Fibroblast of lung (primary cell): Measurements from ENCODE around the gene NOXO1. TPM values are rescaled to one million over a fixed set of nuclear protein-coding genes. Genes with fewer than 3 reads are reported as not detected.

ENCODE experiments used
- DNase-seq, 2 donors: peaks; one replicate each; pipeline versions ENCODE4 v3.0.0 to v3.0.0-alpha.2; 2010; ENCODE audit warnings: low read depth in 2 of 2
- H2AFZ ChIP-seq: 2 replicates; pipeline ENCODE4 v1.5.1; 2012; ENCODE audit warnings: low read length, control low read depth, inconsistent platforms
- H3K27ac ChIP-seq: 2 replicates; pipeline ENCODE4 v1.5.1; 2011; ENCODE audit warnings: low read length, control low read depth; ENCODE audit not compliant: insufficient read depth
- H3K27me3 ChIP-seq: 2 replicates; pipeline ENCODE4 v1.5.1; 2011; ENCODE audit warnings: mild to moderate bottlenecking, low read length; ENCODE audit not compliant: control insufficient read depth, insufficient read depth
- H3K36me3 ChIP-seq: 2 replicates; pipeline ENCODE4 v1.5.1; 2011; ENCODE audit warnings: low read length; ENCODE audit not compliant: control insufficient read depth, insufficient read depth
- H3K4me1 ChIP-seq: 2 replicates; pipeline ENCODE4 v1.5.1; 2011; ENCODE audit warnings: low read length; ENCODE audit not compliant: control insufficient read depth, insufficient read depth; ENCODE audit errors: extremely low read depth
- H3K4me2 ChIP-seq: 2 replicates; pipeline ENCODE4 v1.5.1; 2011; ENCODE audit warnings: low read length, control low read depth; ENCODE audit not compliant: insufficient read depth; ENCODE audit errors: extremely low read depth
- H3K4me3 ChIP-seq, 4 experiments: fragments of 200-600 bp in 1 of 4; sonication (generic) in 1 of 4; replicated peaks in 1 of 4; 2 replicates each; pipeline ENCODE4 v1.5.1; 2011 to 2016; ENCODE audit warnings: low read length in 4 of 4, low read depth in 3 of 4, mild to moderate bottlenecking in 3 of 4, control low read depth in 2 of 4, inconsistent platforms in 1 of 4, mixed read lengths in 1 of 4; ENCODE audit not compliant: insufficient read depth in 1 of 4; ENCODE audit errors: control extremely low read depth in 1 of 4
- H3K79me2 ChIP-seq: 2 replicates; pipeline ENCODE4 v1.5.1; 2012; ENCODE audit warnings: mild to moderate bottlenecking, low read length, inconsistent platforms; ENCODE audit not compliant: control insufficient read depth, insufficient read depth
- H3K9ac ChIP-seq: 2 replicates; pipeline ENCODE4 v1.5.1; 2011; ENCODE audit warnings: mild to moderate bottlenecking, low read length, control low read depth; ENCODE audit not compliant: insufficient read depth
- H3K9me3 ChIP-seq: 2 replicates; pipeline ENCODE4 v1.5.1; 2012; ENCODE audit warnings: low read depth, low read length; ENCODE audit not compliant: control insufficient read depth, insufficient read depth
- H4K20me1 ChIP-seq: 2 replicates; pipeline ENCODE4 v1.5.1; 2011; ENCODE audit warnings: low read length; ENCODE audit not compliant: control insufficient read depth, insufficient read depth; ENCODE audit errors: extremely low read depth
- CTCF ChIP-seq, 2 donors: IDR thresholded peaks in 1 of 2; conservative IDR thresholded peaks in 1 of 2; 1 replicate in 1 of 2; 2 replicates in 1 of 2; pipeline ENCODE4 v1.5.1; 2011 to 2012; ENCODE audit warnings: low read length in 2 of 2, control low read depth in 1 of 2, inconsistent platforms in 1 of 2, low read depth in 1 of 2, mild to moderate bottlenecking in 1 of 2
- EZH2 ChIP-seq: IDR thresholded peaks from 2 replicates; pipeline ENCODE4 v1.5.1; 2012; ENCODE audit warnings: low read length, control low read depth, mild to moderate bottlenecking; ENCODE audit errors: missing control alignments
- polyA plus RNA-seq, 2 donors: library from polyadenylated mRNA; depleted of rRNA in 1 of 2; stranded (reverse) in 1 of 2; unstranded in 1 of 2; fragments of >200 nt; gene quantifications; 2 replicates each; pipeline ENCODE4 v1.2.1, GENCODE V29; 2011 to 2012; ENCODE audit warnings: missing spikeins in 1 of 2
- total RNA-seq: library from RNA; depleted of rRNA; stranded (reverse); fragments of >200 nt; gene quantifications from 2 replicates; pipeline ENCODE4 v1.2.1, GENCODE V29; 2014

NOXO1 gene
- total and polyA plus RNA-seq, 2 donors (not counting 1 experiment from before 2014, with no cell fraction given) = 0.03 TPM; not detected in 1

GRCh38 chr16:1966460-1966859, 14.8 kb downstream of the NOXO1 start, which contains the start of gene RNF151:
Gene RNF151 (plus strand): TSS chr16:1966856. CDS start chr16:1966882, 26 bp downstream.
- Histone ChIP-seq H3K79me2 (peaks cover 37% of the 10 kb centered on the region), H3K27ac (peak within 1 kb of the TSS; percentile 96), H3K4me1 (peaks cover 3% of the 10 kb centered on the region), H3K4me2 (peak within 1 kb of the TSS; percentile 100), H3K9me3 (no peaks in the 10 kb centered on the region), H3K36me3 (peaks cover 18% of the 10 kb centered on the region), H3K9ac (peak within 1 kb of the TSS; percentile 98), H2AFZ (no peak within 1 kb of the TSS), H3K4me3 (peak within 1 kb of the TSS; percentile 79 to 99 (median 88)), H4K20me1 (no peaks in the 10 kb centered on the region), H3K27me3 (no peaks in the 10 kb centered on the region)
- TF ChIP-seq EZH2 (no peak), CTCF (conservative IDR thresholded peaks at IDR 0.05 in 1 of 2, IDR thresholded peaks at IDR 0.05 in 1 of 2; ENCODE audit: low read depth in 1 of 2, low read length in 2 of 2) (no peak)
- DNase-seq = no peak

GRCh38 chr16:1965396-1966001, 15.8 kb downstream of the NOXO1 start:
- Histone ChIP-seq H4K20me1 (no peaks in the 10 kb centered on the region), H3K4me3 (peak overlapping the region; percentile 79 to 99 (median 88)), H2AFZ (no peak overlapping the region), H3K79me2 (peaks cover 42% of the 10 kb centered on the region), H3K9me3 (no peaks in the 10 kb centered on the region), H3K36me3 (peaks cover 24% of the 10 kb centered on the region), H3K4me2 (peak overlapping the region; percentile 100), H3K27ac (peak overlapping the region; percentile 96), H3K4me1 (peaks cover 7% of the 10 kb centered on the region), H3K27me3 (no peaks in the 10 kb centered on the region), H3K9ac (peak overlapping the region; percentile 98)
- no peak for DNase-seq
- TF ChIP-seq EZH2 (no peak), CTCF (conservative IDR thresholded peaks at IDR 0.05 in 1 of 2, IDR thresholded peaks at IDR 0.05 in 1 of 2; ENCODE audit: low read depth in 1 of 2, low read length in 2 of 2) (no peak)

GRCh38 chr16:1964506-1965395, 16.5 kb downstream of the NOXO1 start, which contains the start of gene RPS2:
Gene RPS2 (minus strand): TSS chr16:1964826. CDS start chr16:1964625, 201 bp downstream.
- H3K4me3 ChIP-seq = peak within 1 kb of the TSS; percentile 79 to 99 (median 88)
- peak within 1 kb of the TSS; percentile 86 for H2AFZ ChIP-seq
- H3K4me1 ChIP-seq = peaks cover 9% of the 10 kb centered on the region
- no peaks in the 10 kb centered on the region for H3K9me3 ChIP-seq
- peak within 1 kb of the TSS; percentile 98 for H3K9ac ChIP-seq
- H4K20me1 ChIP-seq = no peaks in the 10 kb centered on the region
- no peak for TF ChIP-seq CTCF (conservative IDR thresholded peaks at IDR 0.05 in 1 of 2, IDR thresholded peaks at IDR 0.05 in 1 of 2; ENCODE audit: low read depth in 1 of 2, low read length in 2 of 2)
- TF ChIP-seq EZH2 = no peak
- no peaks in the 10 kb centered on the region for H3K27me3 ChIP-seq
- peak; percentile 97 to 99 for DNase-seq
- peaks cover 49% of the 10 kb centered on the region for H3K79me2 ChIP-seq
- H3K36me3 ChIP-seq = peaks cover 26% of the 10 kb centered on the region
- H3K27ac ChIP-seq = peak within 1 kb of the TSS; percentile 96
- peak within 1 kb of the TSS; percentile 100 for H3K4me2 ChIP-seq
